OCI-LY3 (cell line): ENCODE results near the gene GNG14.

Experiments used
- H2AFZ ChIP-seq: fragments of 200-600, 300-600 bp; shearing (Covaris generic); 2 replicates; pipeline ENCODE4 v1.6.0; 2014; ENCODE audit warnings: antibody characterized with exemption, low read depth, low read length
- H3K27ac ChIP-seq: fragments of 200-600, 300-600 bp; sonication (generic); 2 replicates; pipeline ENCODE4 v1.5.1; 2014; ENCODE audit warnings: mild to moderate bottlenecking, low read length, moderate library complexity, mixed read lengths
- H3K27me3 ChIP-seq: fragments of 200-600, 300-600 bp; sonication (generic); 2 replicates; pipeline ENCODE4 v1.6.1; 2014; ENCODE audit warnings: low read depth, low read length, mixed read lengths
- H3K36me3 ChIP-seq: fragments of 200-600, 300-600 bp; sonication (generic); replicated peaks from 2 replicates; pipeline ENCODE3; 2014; ENCODE audit warnings: low read depth, low read length, mixed read lengths
- H3K4me1 ChIP-seq: fragments of 300-600, 200-600 bp; sonication (generic); 2 replicates; pipeline ENCODE4 v1.6.1; 2014; ENCODE audit warnings: low read length, mixed read lengths
- H3K4me2 ChIP-seq: fragments of 200-600, 300-600 bp; sonication (generic); 2 replicates; pipeline ENCODE4 v1.6.1; 2014; ENCODE audit warnings: low read length, mixed read lengths
- H3K4me3 ChIP-seq: fragments of 300-600, 200-600 bp; sonication (generic); 2 replicates; pipeline ENCODE4 v1.5.1; 2014; ENCODE audit warnings: antibody characterized with exemption, mild to moderate bottlenecking, low read length, moderate library complexity
- H3K79me2 ChIP-seq: fragments of 300-600, 200-600 bp; shearing (Covaris generic); 2 replicates; pipeline ENCODE4 v1.6.1; 2014; ENCODE audit warnings: mild to moderate bottlenecking, low read length, mixed read lengths
- H3K9ac ChIP-seq: fragments of 300-600, 200-600 bp; shearing (Covaris generic); 2 replicates; pipeline ENCODE4 v1.6.0; 2014; ENCODE audit warnings: mild to moderate bottlenecking, low read length, moderate library complexity
- H3K9me3 ChIP-seq: fragments of 200-600, 300-600 bp; shearing (Covaris generic); 2 replicates; pipeline ENCODE4 v1.6.1; 2014; ENCODE audit warnings: low read length, mixed read lengths; ENCODE audit not compliant: insufficient read depth
- H4K20me1 ChIP-seq: fragments of 200-600, 300-600 bp; sonication (generic); 2 replicates; pipeline ENCODE4 v1.6.1; 2016; ENCODE audit warnings: low read length, mixed read lengths; ENCODE audit not compliant: insufficient read depth
- EZH2phosphoT487 ChIP-seq: fragments of 200-600 bp; shearing (Covaris generic); IDR thresholded peaks from 2 replicates; pipeline ENCODE4 v1.6.1; 2018; ENCODE audit warnings: antibody characterized with exemption, mixed run types, low read depth
- TF ChIP-seq, protein P1 (sequence below): fragments of 200-600, 300-600 bp; sonication (generic); IDR thresholded peaks from 2 replicates; pipeline ENCODE4 v1.5.1; 2014; ENCODE audit warnings: antibody characterized with exemption, low read length, low read depth

Gene GNG14

GRCh38 chr19:12680034-12680433 lies 7.8 kb upstream of the GNG14 start:
- TF ChIP-seq, protein P1, sequence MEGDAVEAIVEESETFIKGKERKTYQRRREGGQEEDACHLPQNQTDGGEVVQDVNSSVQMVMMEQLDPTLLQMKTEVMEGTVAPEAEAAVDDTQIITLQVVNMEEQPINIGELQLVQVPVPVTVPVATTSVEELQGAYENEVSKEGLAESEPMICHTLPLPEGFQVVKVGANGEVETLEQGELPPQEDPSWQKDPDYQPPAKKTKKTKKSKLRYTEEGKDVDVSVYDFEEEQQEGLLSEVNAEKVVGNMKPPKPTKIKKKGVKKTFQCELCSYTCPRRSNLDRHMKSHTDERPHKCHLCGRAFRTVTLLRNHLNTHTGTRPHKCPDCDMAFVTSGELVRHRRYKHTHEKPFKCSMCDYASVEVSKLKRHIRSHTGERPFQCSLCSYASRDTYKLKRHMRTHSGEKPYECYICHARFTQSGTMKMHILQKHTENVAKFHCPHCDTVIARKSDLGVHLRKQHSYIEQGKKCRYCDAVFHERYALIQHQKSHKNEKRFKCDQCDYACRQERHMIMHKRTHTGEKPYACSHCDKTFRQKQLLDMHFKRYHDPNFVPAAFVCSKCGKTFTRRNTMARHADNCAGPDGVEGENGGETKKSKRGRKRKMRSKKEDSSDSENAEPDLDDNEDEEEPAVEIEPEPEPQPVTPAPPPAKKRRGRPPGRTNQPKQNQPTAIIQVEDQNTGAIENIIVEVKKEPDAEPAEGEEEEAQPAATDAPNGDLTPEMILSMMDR = no peak
- no peak for TF ChIP-seq EZH2phosphoT487
- no peak overlapping the region for H3K9ac ChIP-seq
- H3K4me1 ChIP-seq = peaks cover 7% of the 10 kb centered on the region; the same call in 1 of the 2 replicates

GRCh38 chr19:12681074-12681987 lies 6.5 kb upstream of the GNG14 start, which contains the start of gene DHPS:
DHPS (minus strand) TSS chr19:12681880; CDS start chr19:12681766, 114 bp downstream.
- peaks cover 30% of the 10 kb centered on the region for H3K36me3 ChIP-seq
- H2AFZ ChIP-seq = peak within 1 kb of the TSS; percentile 80
- H3K4me1 ChIP-seq = peaks cover 7% of the 10 kb centered on the region; the same call in 1 of the 2 replicates
- H4K20me1 ChIP-seq = peaks cover 6% of the 10 kb centered on the region; the same call in 1 of the 2 replicates
- peak within 1 kb of the TSS; percentile 88 for H3K4me3 ChIP-seq
- peaks cover 22% of the 10 kb centered on the region for H3K79me2 ChIP-seq
- H3K27ac ChIP-seq = peak within 1 kb of the TSS; percentile 95
- TF ChIP-seq, protein P1 = no peak
- TF ChIP-seq EZH2phosphoT487 = no peak
- peak within 1 kb of the TSS; percentile 64 for H3K4me2 ChIP-seq
- H3K27me3 ChIP-seq = no peaks in the 10 kb centered on the region
- no peaks in the 10 kb centered on the region for H3K9me3 ChIP-seq
- peak within 1 kb of the TSS; percentile 97 for H3K9ac ChIP-seq

More at GRCh38 chr19:12680034-12680433, 7.8 kb upstream of the GNG14 start:
- H2AFZ ChIP-seq = no peak overlapping the region
- peak overlapping the region; percentile 51 for H3K4me3 ChIP-seq
- no peaks in the 10 kb centered on the region for H3K9me3 ChIP-seq
- H3K4me2 ChIP-seq = peak overlapping the region; percentile 49
- no peak overlapping the region for H3K27ac ChIP-seq
- peaks cover 10% of the 10 kb centered on the region; the same call in 1 of the 2 replicates for H4K20me1 ChIP-seq
- no peaks in the 10 kb centered on the region for H3K27me3 ChIP-seq
- H3K79me2 ChIP-seq = peaks cover 26% of the 10 kb centered on the region
- peaks cover 42% of the 10 kb centered on the region for H3K36me3 ChIP-seq

DNA sequence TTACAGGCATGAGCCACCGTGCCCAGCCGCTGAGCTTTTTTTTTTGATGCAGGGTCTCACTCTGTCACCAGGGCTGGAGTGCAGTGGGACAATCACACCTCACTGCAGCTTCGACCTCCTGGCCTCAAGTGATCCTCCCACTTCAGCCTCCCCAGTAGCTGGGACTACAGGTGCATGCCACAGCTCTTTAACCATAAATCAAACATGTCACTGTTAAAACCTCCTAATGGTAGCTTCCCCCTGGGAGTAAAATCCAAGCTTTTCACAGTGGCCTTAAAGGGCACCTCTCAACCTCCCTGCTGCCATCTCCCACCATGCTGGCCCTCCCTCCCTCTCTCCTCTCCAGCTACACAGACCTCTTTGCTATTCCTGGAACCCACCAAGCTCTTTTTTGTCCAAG lies 2.0 kb upstream of the GNG14 start:
- H3K36me3 ChIP-seq = no peaks in the 10 kb centered on the region
- no peak overlapping the region for H3K4me3 ChIP-seq
- no peak overlapping the region for H3K27ac ChIP-seq
- H3K9me3 ChIP-seq = no peaks in the 10 kb centered on the region
- H3K79me2 ChIP-seq = peaks cover 2% of the 10 kb centered on the region
- H3K4me2 ChIP-seq = no peak overlapping the region
- peaks cover 3% of the 10 kb centered on the region; the same call in 1 of the 2 replicates for H3K4me1 ChIP-seq
- no peaks in the 10 kb centered on the region for H4K20me1 ChIP-seq
- TF ChIP-seq, protein P1 = no peak
- no peak for TF ChIP-seq EZH2phosphoT487
- H3K9ac ChIP-seq = no peak overlapping the region
- H3K27me3 ChIP-seq = no peaks in the 10 kb centered on the region
- no peak overlapping the region for H2AFZ ChIP-seq

GRCh38 chr19:12689012-12689411 lies 1.2 kb downstream of the GNG14 start:
- no peak overlapping the region for H3K4me3 ChIP-seq
- TF ChIP-seq, protein P1 = no peak
- H2AFZ ChIP-seq = no peak overlapping the region
- no peaks in the 10 kb centered on the region for H3K79me2 ChIP-seq
- no peaks in the 10 kb centered on the region for H3K36me3 ChIP-seq
- no peak overlapping the region for H3K9ac ChIP-seq
- no peaks in the 10 kb centered on the region for H3K9me3 ChIP-seq
- no peaks in the 10 kb centered on the region for H4K20me1 ChIP-seq
- H3K27me3 ChIP-seq = no peaks in the 10 kb centered on the region
- no peak overlapping the region for H3K27ac ChIP-seq
- H3K4me2 ChIP-seq = no peak overlapping the region
- H3K4me1 ChIP-seq = no peaks in the 10 kb centered on the region
